Measurements from ENCODE around the gene C13orf46. TPM values are rescaled to one million over a fixed set of nuclear protein-coding genes. Genes with fewer than 3 reads are reported as not detected.

The C13orf46 gene
- polyA plus RNA-seq, 1 donor (not counting 4 experiments of a cell fraction or from before 2014, with no cell fraction given) = not detected

DNA sequence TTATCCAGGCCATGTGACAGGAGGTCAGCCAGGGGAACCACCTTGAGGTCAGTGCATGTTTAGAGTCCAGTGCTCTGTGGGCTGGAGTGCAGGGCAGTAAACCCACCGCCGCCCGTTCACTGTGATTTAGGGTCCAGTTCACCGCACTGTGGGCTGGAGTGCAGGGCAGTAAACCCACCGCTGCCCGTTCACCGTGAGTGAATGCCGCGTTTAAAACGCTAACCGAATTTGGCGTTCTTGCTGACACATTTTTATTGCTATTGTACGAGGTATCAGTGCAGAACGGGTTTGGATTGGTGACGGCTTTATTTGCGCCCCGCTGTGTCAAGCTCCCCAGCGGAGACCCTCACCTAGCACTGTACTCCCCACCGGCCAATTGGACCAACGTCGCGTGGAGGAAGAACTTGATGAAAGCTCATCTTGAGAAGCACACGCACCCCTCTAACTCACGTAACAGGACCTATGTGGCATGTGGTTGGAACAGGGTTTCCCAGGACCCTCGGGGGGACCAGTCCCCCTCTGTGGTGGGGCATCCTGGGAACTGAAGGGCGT, 27.9 kb downstream of the C13orf46 start:
- Histone ChIP-seq H3K27ac (ENCODE audit: control insufficient read depth, insufficient read depth, low read length) (no peak overlapping the region), H4K20me1 (ENCODE audit: control insufficient read depth, extremely low read depth, insufficient read depth, low read length) (no peaks in the 10 kb centered on the region), H3K9me1 (ENCODE audit: control insufficient read depth, extremely low read depth, insufficient read depth, low read length) (no peaks in the 10 kb centered on the region), H3K27me3 (ENCODE audit: control insufficient read depth, extremely low read depth, insufficient read depth, low read length) (peaks cover 5% of the 10 kb centered on the region), H3K36me3 (ENCODE audit: control insufficient read depth in 2 of 2, extremely low read depth in 1 of 2, insufficient read depth in 2 of 2, low read length in 2 of 2) (no peaks in the 10 kb centered on the region), H3K9me3 (ENCODE audit: control insufficient read depth, low read depth, low read length) (no peaks in the 10 kb centered on the region), H3K4me3 (ENCODE audit: control insufficient read depth in 2 of 3, extremely low read depth in 1 of 3, insufficient read depth in 2 of 3, low read depth in 1 of 3, low read length in 3 of 3) (no peak overlapping the region), H3K4me1 (ENCODE audit: control insufficient read depth, extremely low read depth, insufficient read depth, low read length) (peaks cover 8% of the 10 kb centered on the region), H3K9ac (ENCODE audit: control insufficient read depth, extremely low read depth, insufficient read depth, low read length) (no peak overlapping the region), H3K79me2 (ENCODE audit: control insufficient read depth, insufficient read depth, low read length) (no peaks in the 10 kb centered on the region), H3K4me2 (ENCODE audit: control insufficient read depth, extremely low read depth, insufficient read depth, low read depth, low read length) (no peak overlapping the region), H2AFZ (ENCODE audit: control insufficient read depth, low read length) (no peak overlapping the region)
- FAIRE-seq (no peak), DNase-seq (ENCODE audit: low read depth, low spot score) (no peak)
- dilution Hi-C loops (cut with MboI; ENCODE audit: extremely low pct_ligation_motif_present, low sequenced_read_pairs) = no loop called here
- TF ChIP-seq EZH2 (IDR thresholded peaks at IDR 0.05; ENCODE audit: low read length) = no peak
- TF ChIP-seq, protein P1, sequence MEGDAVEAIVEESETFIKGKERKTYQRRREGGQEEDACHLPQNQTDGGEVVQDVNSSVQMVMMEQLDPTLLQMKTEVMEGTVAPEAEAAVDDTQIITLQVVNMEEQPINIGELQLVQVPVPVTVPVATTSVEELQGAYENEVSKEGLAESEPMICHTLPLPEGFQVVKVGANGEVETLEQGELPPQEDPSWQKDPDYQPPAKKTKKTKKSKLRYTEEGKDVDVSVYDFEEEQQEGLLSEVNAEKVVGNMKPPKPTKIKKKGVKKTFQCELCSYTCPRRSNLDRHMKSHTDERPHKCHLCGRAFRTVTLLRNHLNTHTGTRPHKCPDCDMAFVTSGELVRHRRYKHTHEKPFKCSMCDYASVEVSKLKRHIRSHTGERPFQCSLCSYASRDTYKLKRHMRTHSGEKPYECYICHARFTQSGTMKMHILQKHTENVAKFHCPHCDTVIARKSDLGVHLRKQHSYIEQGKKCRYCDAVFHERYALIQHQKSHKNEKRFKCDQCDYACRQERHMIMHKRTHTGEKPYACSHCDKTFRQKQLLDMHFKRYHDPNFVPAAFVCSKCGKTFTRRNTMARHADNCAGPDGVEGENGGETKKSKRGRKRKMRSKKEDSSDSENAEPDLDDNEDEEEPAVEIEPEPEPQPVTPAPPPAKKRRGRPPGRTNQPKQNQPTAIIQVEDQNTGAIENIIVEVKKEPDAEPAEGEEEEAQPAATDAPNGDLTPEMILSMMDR (optimal IDR thresholded peaks at IDR 0.05 in 1 of 3, IDR thresholded peaks at IDR 0.05 in 1 of 3, conservative IDR thresholded peaks at IDR 0.05 in 1 of 3; ENCODE audit: extremely low read depth in 1 of 3, insufficient read depth in 2 of 3, low read length in 3 of 3) = no peak

DNA sequence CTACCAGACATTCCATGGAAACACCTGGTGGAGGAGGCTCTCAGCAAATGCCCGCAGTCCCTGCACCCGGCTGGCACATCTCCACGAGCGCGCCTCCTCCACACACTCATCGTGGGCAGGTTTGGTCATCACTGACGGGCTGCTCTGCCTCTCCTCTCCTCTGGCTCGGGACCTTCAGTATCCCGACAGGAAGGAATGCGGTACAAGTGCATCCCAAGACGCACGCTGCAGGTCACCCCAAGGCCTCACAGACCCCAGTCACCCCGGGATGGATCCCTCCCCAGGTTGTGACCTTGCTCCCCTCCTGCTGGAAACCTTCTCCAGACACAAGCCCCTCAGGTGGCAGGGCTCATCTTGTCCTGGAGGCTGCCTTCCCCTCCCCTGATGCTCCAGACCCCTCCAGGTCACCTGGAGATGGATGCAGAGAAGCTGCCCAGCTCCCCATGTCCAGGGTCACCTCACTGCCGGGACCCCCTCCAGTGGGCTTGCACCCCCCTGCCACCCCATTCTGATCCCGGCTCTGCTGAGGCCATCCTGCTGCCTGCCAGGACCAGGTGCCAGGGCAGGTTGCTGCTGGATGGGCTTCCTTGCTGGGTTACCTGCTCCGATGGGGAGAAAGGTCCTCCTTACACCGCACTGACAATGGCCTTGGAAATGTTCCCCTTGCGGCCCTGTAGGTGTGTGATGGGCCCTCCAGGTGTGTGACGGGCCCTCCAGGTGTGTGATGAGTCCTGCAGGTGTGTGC, 29.9 kb downstream of the C13orf46 start:
- no peaks in the 10 kb centered on the region for H3K9me3 ChIP-seq (ENCODE audit: control insufficient read depth, low read depth, low read length)
- DNase-seq (ENCODE audit: low read depth, low spot score) (no peak), FAIRE-seq (no peak)
- H4K20me1 ChIP-seq (ENCODE audit: control insufficient read depth, extremely low read depth, insufficient read depth, low read length) = no peaks in the 10 kb centered on the region
- H3K27ac ChIP-seq (ENCODE audit: control insufficient read depth, insufficient read depth, low read length) = no peak overlapping the region
- no peak overlapping the region for H3K9ac ChIP-seq (ENCODE audit: control insufficient read depth, extremely low read depth, insufficient read depth, low read length)
- no peak overlapping the region for H3K4me3 ChIP-seq (ENCODE audit: control insufficient read depth in 2 of 3, extremely low read depth in 1 of 3, insufficient read depth in 2 of 3, low read depth in 1 of 3, low read length in 3 of 3)
- no peak overlapping the region for H3K4me2 ChIP-seq (ENCODE audit: control insufficient read depth, extremely low read depth, insufficient read depth, low read depth, low read length)
- peaks cover 8% of the 10 kb centered on the region for H3K4me1 ChIP-seq (ENCODE audit: control insufficient read depth, extremely low read depth, insufficient read depth, low read length)
- dilution Hi-C loops (cut with MboI; ENCODE audit: extremely low pct_ligation_motif_present, low sequenced_read_pairs) = no loop called here
- TF ChIP-seq EZH2 (IDR thresholded peaks at IDR 0.05; ENCODE audit: low read length) = no peak
- TF ChIP-seq, protein P1 (optimal IDR thresholded peaks at IDR 0.05 in 1 of 3, IDR thresholded peaks at IDR 0.05 in 1 of 3, conservative IDR thresholded peaks at IDR 0.05 in 1 of 3; ENCODE audit: extremely low read depth in 1 of 3, insufficient read depth in 2 of 3, low read length in 3 of 3) = no peak
- H2AFZ ChIP-seq (ENCODE audit: control insufficient read depth, low read length) = no peak overlapping the region
- peaks cover 8% of the 10 kb centered on the region for H3K27me3 ChIP-seq (ENCODE audit: control insufficient read depth, extremely low read depth, insufficient read depth, low read length)
- no peaks in the 10 kb centered on the region for H3K36me3 ChIP-seq (ENCODE audit: control insufficient read depth in 2 of 2, extremely low read depth in 1 of 2, insufficient read depth in 2 of 2, low read length in 2 of 2)
- H3K9me1 ChIP-seq (ENCODE audit: control insufficient read depth, extremely low read depth, insufficient read depth, low read length) = no peaks in the 10 kb centered on the region
- H3K79me2 ChIP-seq (ENCODE audit: control insufficient read depth, insufficient read depth, low read length) = no peaks in the 10 kb centered on the region
